Measurements from ENCODE around the gene CLCN1. TPM values are rescaled to one million over a fixed set of nuclear protein-coding genes. Genes with fewer than 3 reads are reported as not detected.

Gene CLCN1
- total and polyA plus RNA-seq, 2 of the 8 experiments (the other 6 are each of a cell fraction or from before 2014, with no cell fraction given), result 0.36 to 0.41 TPM

DNA sequence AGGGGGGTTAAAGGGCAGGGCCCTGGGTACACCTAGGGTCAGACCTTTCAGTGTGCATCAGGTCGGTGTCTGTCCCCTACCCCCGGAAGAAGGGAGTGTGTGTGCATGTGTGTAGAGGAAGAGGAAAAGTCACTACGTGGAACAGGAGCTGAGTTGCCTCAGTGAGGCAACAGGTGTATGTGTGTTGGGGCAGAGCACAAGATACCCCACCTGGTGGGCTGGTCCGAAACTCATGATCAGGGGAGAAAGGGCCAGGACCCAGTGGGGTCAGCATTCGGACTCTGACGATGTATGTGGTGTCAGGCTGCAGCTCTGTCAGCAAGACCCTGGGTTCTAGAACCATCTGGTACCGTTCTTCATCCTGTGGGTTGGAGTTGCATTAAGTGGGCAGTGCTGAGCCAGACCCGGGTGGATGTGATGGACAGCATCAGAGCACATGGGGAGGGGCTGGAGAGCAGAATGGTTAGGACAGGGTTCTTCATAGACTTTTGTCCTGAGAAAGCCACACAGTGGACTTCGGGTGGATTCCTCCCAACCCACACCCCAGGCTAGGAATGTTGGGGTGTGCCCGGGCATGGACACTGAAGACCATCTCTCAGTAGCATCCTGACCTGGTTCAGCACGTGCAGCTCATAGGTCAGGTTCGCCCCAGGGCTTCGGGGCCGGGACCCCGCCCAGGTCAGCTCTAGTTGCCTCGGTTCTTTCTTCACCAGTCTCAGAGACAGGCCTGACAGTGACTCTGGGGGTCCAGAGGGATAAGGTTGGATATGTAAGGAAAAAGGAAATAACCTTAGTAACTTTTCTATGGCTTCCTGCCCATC lies 82.0 kb downstream of the CLCN1 start:
- CTCF ChIA-PET (ENCODE audit: partially characterized antibody), result interaction anchor here (1.1 to 23.5 kb wide), 7 partner anchors 8 to 101 kb away, joined by 3 to 359 read pairs (median 19); partner anchors contain the start of genes EPHA1 and ZYX
- H3K4me3 ChIP-seq (ENCODE audit: extremely low read depth in 1 of 4, insufficient read depth in 2 of 4, low read depth in 3 of 4, low read length in 4 of 4), result no peak overlapping the region
- H2BK5ac ChIP-seq (ENCODE audit: low read depth, low read length), result no peak overlapping the region
- no peak overlapping the region for H2BK12ac ChIP-seq (ENCODE audit: low read depth, low read length)
- H3K9ac ChIP-seq (replicated peaks in 1 of 4; ENCODE audit: extremely low read depth in 1 of 4, low read depth in 3 of 4, low read length in 3 of 4), result no peak overlapping the region
- no peak overlapping the region for H3K14ac ChIP-seq (ENCODE audit: insufficient read length)
- H3K4me2 ChIP-seq (ENCODE audit: insufficient read depth in 1 of 2, low read depth in 2 of 2, low read length in 2 of 2), result no peak overlapping the region
- H4K5ac ChIP-seq (ENCODE audit: insufficient read length, low read depth, low read length), result no peak overlapping the region
- no peak overlapping the region for H3K56ac ChIP-seq (replicated peaks; ENCODE audit: insufficient read length, low read depth, low read length)
- no peaks in the 10 kb centered on the region for H3K23me2 ChIP-seq (ENCODE audit: low read depth, low read length)
- H2AFZ ChIP-seq (ENCODE audit: low read length), result no peak overlapping the region
- no peaks in the 10 kb centered on the region for H3K9me3 ChIP-seq (ENCODE audit: insufficient read depth in 2 of 2, low read depth in 1 of 2, low read length in 1 of 2)
- H3K4ac ChIP-seq (replicated peaks; ENCODE audit: insufficient read length, low read depth, low read length), result no peak overlapping the region
- H2BK120ac ChIP-seq (replicated peaks; ENCODE audit: low read depth, low read length), result no peak overlapping the region
- no peak overlapping the region for H2BK20ac ChIP-seq (ENCODE audit: low read length)
- H2AK5ac ChIP-seq (ENCODE audit: low read depth, low read length), result no peak overlapping the region
- DNase-seq (ENCODE audit: low read depth in 1 of 2, low spot score in 2 of 2), result no peak
- no peak overlapping the region for H4K91ac ChIP-seq (replicated peaks; ENCODE audit: insufficient read length, low read length)
- POLR2A ChIA-PET (ENCODE audit: partially characterized antibody), result interaction anchor here (1.2 to 25.2 kb wide), 4 partner anchors 7 to 21 kb away, joined by 3 to 518 read pairs (median 167); partner anchors contain the start of genes EPHA1 and ZYX
- H2BK15ac ChIP-seq (ENCODE audit: low read length), result no peak overlapping the region
- FAIRE-seq, result no peak
- H3K27ac ChIP-seq (ENCODE audit: low read depth, low read length), result no peak overlapping the region
- no peak overlapping the region for H4K8ac ChIP-seq (ENCODE audit: extremely low read depth, insufficient read depth, low read length)
- peaks cover 54 to 84% (median 82%) of the 10 kb centered on the region in 4 experiments for H3K36me3 ChIP-seq (ENCODE audit: control insufficient read depth in 2 of 4, insufficient read depth in 4 of 4, low read length in 3 of 4)
- no peaks in the 10 kb centered on the region for H3K4me1 ChIP-seq (replicated peaks in 1 of 4; ENCODE audit: control insufficient read depth in 3 of 4, insufficient read depth in 4 of 4, low read length in 3 of 4)
- peaks cover 5% of the 10 kb centered on the region; the same call in 1 of the 2 replicates for H3K79me1 ChIP-seq (ENCODE audit: low read depth, low read length)
- H3K79me2 ChIP-seq (ENCODE audit: control insufficient read depth in 1 of 2, insufficient read depth in 2 of 2, low read length in 2 of 2), result peaks cover 0 to 8% of the 10 kb centered on the region in 2 experiments; a peak in 2 of 4 replicates
- H3K27me3 ChIP-seq (replicated peaks in 1 of 4; ENCODE audit: control insufficient read depth in 3 of 4, extremely low read depth in 1 of 4, insufficient read depth in 3 of 4, low read length in 3 of 4), result no peaks in the 10 kb centered on the region
- H3K18ac ChIP-seq (ENCODE audit: extremely low read depth, low read length), result no peak overlapping the region
- peaks cover 10 to 29% of the 10 kb centered on the region in 2 experiments for H4K20me1 ChIP-seq (replicated peaks in 1 of 2; ENCODE audit: control insufficient read depth in 1 of 2, insufficient read depth in 2 of 2, low read length in 2 of 2)
- H3K23ac ChIP-seq (ENCODE audit: insufficient read length), result no peak overlapping the region
- 96% methylated on average over 16 of the region's 16 CpGs; no CpG with 5 or more reads in 1 of the 2 experiments for WGBS, 2 experiments (ENCODE audit: extremely low coverage in 1 of 2, insufficient coverage in 1 of 2, insufficient read length in 1 of 2, insufficient replicate concordance in 2 of 2, low coverage in 1 of 2, low lambda C conversion rate in 2 of 2, missing lambda C conversion rate in 1 of 2)
- TF ChIP-seq CBX5 (IDR thresholded peaks at IDR 0.05; ENCODE audit: low read depth, low read length) (no peak), EGR1 (IDR thresholded peaks at IDR 0.05; ENCODE audit: borderline replicate concordance, low read depth, low read length) (no peak), ATF3 (IDR thresholded peaks at IDR 0.05; ENCODE audit: insufficient read depth, low read depth, low read length) (no peak), SIRT6 (IDR thresholded peaks at IDR 0.05; ENCODE audit: low read length) (no peak), JUND (IDR thresholded peaks at IDR 0.05; ENCODE audit: low read length) (no peak), TAF7 (optimal IDR thresholded peaks at IDR 0.05; ENCODE audit: borderline replicate concordance, low read depth, low read length) (no peak)
